ENCODE results near the gene PIM1. TPM values are rescaled to one million over a fixed set of nuclear protein-coding genes. Genes with fewer than 3 reads are reported as not detected.
A peak's percentile ranks its signal among the peaks of the same experiment; 100 is the strongest.

Gene PIM1
- total and polyA plus RNA-seq, 9 of the 15 experiments (the other 6 are each of a cell fraction or from before 2014, with no cell fraction given) = 19.0 to 789 (median 212) TPM

DNA sequence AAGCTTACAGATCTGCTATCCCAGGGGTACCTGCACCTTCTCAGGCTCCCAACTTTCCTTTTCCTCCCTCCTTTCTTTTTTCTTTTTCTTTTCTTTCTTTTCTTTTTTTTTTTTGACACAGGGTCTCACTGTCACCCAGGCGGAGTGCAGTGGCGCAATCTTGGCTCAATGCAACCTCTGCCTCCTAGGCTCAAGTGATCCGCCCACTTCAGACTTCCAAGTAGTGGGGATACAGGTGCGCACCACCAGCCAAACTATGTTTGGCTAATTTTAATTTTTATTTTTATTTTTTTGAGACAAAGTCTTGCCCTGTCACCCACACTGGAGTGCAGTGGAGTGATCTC lies 36.0 kb downstream of the PIM1 start (continued):
- no peak for TF ChIP-seq ZNF165 (CRISPR knock-in tag; IDR thresholded peaks at IDR 0.05; ENCODE audit: borderline replicate concordance)
- TF ChIP-seq FOXM1 (IDR thresholded peaks at IDR 0.05; ENCODE audit: low read depth) = no peak
- no peak for TF ChIP-seq FOXM1 (CRISPR knock-in tag; IDR thresholded peaks at IDR 0.05; ENCODE audit: low read depth)
- TF ChIP-seq ZKSCAN1 (IDR thresholded peaks at IDR 0.05; ENCODE audit: low read depth, low read length) = no peak
- no peak; the same call in 1 of the 2 replicates for TF ChIP-seq NCOA1 (IDR thresholded peaks at IDR 0.05; ENCODE audit: low read depth)
- peak; percentile 92 for TF ChIP-seq CEBPB (tag; IDR thresholded peaks at IDR 0.05)
- 0 out of 2 replicates have a peak, but pooled peaks have one; percentile 11 for TF ChIP-seq NBN (IDR thresholded peaks at IDR 0.05; ENCODE audit: low read depth)
- no peak for TF ChIP-seq RFX7 (CRISPR knock-in tag; IDR thresholded peaks at IDR 0.05)
- TF ChIP-seq, protein P1, sequence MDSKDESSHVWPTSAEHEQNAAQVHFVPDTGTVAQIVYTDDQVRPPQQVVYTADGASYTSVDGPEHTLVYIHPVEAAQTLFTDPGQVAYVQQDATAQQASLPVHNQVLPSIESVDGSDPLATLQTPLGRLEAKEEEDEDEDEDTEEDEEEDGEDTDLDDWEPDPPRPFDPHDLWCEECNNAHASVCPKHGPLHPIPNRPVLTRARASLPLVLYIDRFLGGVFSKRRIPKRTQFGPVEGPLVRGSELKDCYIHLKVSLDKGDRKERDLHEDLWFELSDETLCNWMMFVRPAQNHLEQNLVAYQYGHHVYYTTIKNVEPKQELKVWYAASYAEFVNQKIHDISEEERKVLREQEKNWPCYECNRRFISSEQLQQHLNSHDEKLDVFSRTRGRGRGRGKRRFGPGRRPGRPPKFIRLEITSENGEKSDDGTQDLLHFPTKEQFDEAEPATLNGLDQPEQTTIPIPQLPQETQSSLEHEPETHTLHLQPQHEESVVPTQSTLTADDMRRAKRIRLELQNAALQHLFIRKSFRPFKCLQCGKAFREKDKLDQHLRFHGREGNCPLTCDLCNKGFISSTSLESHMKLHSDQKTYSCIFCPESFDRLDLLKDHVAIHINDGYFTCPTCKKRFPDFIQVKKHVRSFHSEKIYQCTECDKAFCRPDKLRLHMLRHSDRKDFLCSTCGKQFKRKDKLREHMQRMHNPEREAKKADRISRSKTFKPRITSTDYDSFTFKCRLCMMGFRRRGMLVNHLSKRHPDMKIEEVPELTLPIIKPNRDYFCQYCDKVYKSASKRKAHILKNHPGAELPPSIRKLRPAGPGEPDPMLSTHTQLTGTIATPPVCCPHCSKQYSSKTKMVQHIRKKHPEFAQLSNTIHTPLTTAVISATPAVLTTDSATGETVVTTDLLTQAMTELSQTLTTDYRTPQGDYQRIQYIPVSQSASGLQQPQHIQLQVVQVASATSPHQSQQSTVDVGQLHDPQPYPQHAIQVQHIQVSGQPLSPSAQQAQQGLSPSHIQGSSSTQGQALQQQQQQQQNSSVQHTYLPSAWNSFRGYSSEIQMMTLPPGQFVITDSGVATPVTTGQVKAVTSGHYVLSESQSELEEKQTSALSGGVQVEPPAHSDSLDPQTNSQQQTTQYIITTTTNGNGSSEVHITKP (IDR thresholded peaks at IDR 0.05; ENCODE audit: partially characterized antibody) = peak; percentile 25
- no peak for TF ChIP-seq MEF2D (tag; conservative IDR thresholded peaks at IDR 0.05; ENCODE audit: low read depth)
- no peak for TF ChIP-seq ELF2 (CRISPR knock-in tag; IDR thresholded peaks at IDR 0.05)
- TF ChIP-seq, protein P2, sequence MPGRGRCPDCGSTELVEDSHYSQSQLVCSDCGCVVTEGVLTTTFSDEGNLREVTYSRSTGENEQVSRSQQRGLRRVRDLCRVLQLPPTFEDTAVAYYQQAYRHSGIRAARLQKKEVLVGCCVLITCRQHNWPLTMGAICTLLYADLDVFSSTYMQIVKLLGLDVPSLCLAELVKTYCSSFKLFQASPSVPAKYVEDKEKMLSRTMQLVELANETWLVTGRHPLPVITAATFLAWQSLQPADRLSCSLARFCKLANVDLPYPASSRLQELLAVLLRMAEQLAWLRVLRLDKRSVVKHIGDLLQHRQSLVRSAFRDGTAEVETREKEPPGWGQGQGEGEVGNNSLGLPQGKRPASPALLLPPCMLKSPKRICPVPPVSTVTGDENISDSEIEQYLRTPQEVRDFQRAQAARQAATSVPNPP (IDR thresholded peaks at IDR 0.05; ENCODE audit: borderline replicate concordance, insufficient read depth, insufficient read length) = no peak
- TF ChIP-seq MTF1 (CRISPR knock-in tag; IDR thresholded peaks at IDR 0.05; ENCODE audit: borderline replicate concordance) = no peak
- TF ChIP-seq HMG20B (CRISPR knock-in tag; IDR thresholded peaks at IDR 0.05) = no peak
- no peak for TF ChIP-seq KAT7 (CRISPR knock-in tag; IDR thresholded peaks at IDR 0.05; ENCODE audit: borderline replicate concordance)
- no peak for TF ChIP-seq NEUROD1 (IDR thresholded peaks at IDR 0.05; ENCODE audit: borderline replicate concordance, low read depth, low read length, partially characterized antibody)
- TF ChIP-seq GATAD2A (IDR thresholded peaks at IDR 0.05) = peak; percentile 6; the same call in 1 of the 2 replicates
- TF ChIP-seq, protein P3, sequence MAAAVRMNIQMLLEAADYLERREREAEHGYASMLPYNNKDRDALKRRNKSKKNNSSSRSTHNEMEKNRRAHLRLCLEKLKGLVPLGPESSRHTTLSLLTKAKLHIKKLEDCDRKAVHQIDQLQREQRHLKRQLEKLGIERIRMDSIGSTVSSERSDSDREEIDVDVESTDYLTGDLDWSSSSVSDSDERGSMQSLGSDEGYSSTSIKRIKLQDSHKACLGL (CRISPR knock-in tag; IDR thresholded peaks at IDR 0.05; ENCODE audit: borderline replicate concordance, poor library complexity, severe bottlenecking) = no peak
- 0 out of 2 replicates have a peak, but pooled peaks have one; percentile 36 for TF ChIP-seq MTA1 (IDR thresholded peaks at IDR 0.05; ENCODE audit: borderline replicate concordance)
- TF ChIP-seq ZNF224 (CRISPR knock-in tag; IDR thresholded peaks at IDR 0.05) = no peak
- TF ChIP-seq MYBL2 (IDR thresholded peaks at IDR 0.05; ENCODE audit: low read depth) = no peak
- no peak for TF ChIP-seq MYBL2 (CRISPR knock-in tag; IDR thresholded peaks at IDR 0.05; ENCODE audit: borderline replicate concordance)
- TF ChIP-seq FOSL1 (tag; conservative IDR thresholded peaks at IDR 0.05) = 0 out of 2 replicates have a peak, but pooled peaks have one; percentile 1
- TF ChIP-seq, protein P4, sequence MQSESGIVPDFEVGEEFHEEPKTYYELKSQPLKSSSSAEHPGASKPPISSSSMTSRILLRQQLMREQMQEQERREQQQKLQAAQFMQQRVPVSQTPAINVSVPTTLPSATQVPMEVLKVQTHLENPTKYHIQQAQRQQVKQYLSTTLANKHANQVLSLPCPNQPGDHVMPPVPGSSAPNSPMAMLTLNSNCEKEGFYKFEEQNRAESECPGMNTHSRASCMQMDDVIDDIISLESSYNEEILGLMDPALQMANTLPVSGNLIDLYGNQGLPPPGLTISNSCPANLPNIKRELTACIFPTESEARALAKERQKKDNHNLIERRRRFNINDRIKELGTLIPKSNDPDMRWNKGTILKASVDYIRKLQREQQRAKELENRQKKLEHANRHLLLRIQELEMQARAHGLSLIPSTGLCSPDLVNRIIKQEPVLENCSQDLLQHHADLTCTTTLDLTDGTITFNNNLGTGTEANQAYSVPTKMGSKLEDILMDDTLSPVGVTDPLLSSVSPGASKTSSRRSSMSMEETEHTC (IDR thresholded peaks at IDR 0.05) = no peak
- no peak for TF ChIP-seq TCF7 (IDR thresholded peaks at IDR 0.05; ENCODE audit: borderline replicate concordance)
